GM21447 (cell line): Measurements from ENCODE around the gene SMIM8.
"Not testable (repeated sequence)": the region's sequence is repeated elsewhere in the genome, so short reads cannot be mapped to it uniquely, and the experiment has no call there.

Source experiments
- ATAC-seq: cut with Tn5 transposase; IDR thresholded peaks from one replicate; pipeline ENCODE4 v1.9.1; 2021; ENCODE audit not compliant: unreplicated experiment

The SMIM8 gene

GRCh38 chr6:87322304-87323212, at the start of gene SMIM8:
TSS of gene SMIM8 (plus strand) at chr6:87322588. CDS start at chr6:87337032, 14,444 bp downstream.
- peak; percentile 98 for ATAC-seq

GRCh38 chr6:87274660-87275274, 47.6 kb upstream of the SMIM8 start:
- no peak for ATAC-seq

GRCh38 chr6:87276624-87277023, 45.8 kb upstream of the SMIM8 start:
- ATAC-seq = no peak

GRCh38 chr6:87277123-87277522, 45.3 kb upstream of the SMIM8 start:
- no peak for ATAC-seq

GRCh38 chr6:87279196-87279595, 43.2 kb upstream of the SMIM8 start:
- ATAC-seq = no peak

- ATAC-seq = no peak
These were observed 41.0 kb upstream of the SMIM8 start for GRCh38 chr6:87281426-87281825.

- ATAC-seq = no peak
These were observed 39.6 kb upstream of the SMIM8 start for GRCh38 chr6:87282743-87283142.

GRCh38 chr6:87283461-87283860, 38.9 kb upstream of the SMIM8 start:
- no peak for ATAC-seq

- no peak for ATAC-seq
These were observed 35.1 kb upstream of the SMIM8 start for GRCh38 chr6:87287251-87287650.

GRCh38 chr6:87289571-87289970, 32.8 kb upstream of the SMIM8 start:
- ATAC-seq = no peak

GRCh38 chr6:87291883-87292282, 30.5 kb upstream of the SMIM8 start:
- no peak for ATAC-seq

GRCh38 chr6:87293526-87293925, 28.9 kb upstream of the SMIM8 start:
- no peak for ATAC-seq

- no peak for ATAC-seq
These were observed 25.3 kb upstream of the SMIM8 start for GRCh38 chr6:87297119-87297518.

- not testable (repeated sequence) for ATAC-seq
These were observed 21.1 kb upstream of the SMIM8 start for GRCh38 chr6:87301277-87301676.

GRCh38 chr6:87308970-87309369, 13.4 kb upstream of the SMIM8 start:
- no peak for ATAC-seq

GRCh38 chr6:87312860-87313259, 9.5 kb upstream of the SMIM8 start:
- ATAC-seq = no peak

GRCh38 chr6:87315071-87315470, 7.3 kb upstream of the SMIM8 start:
- no peak for ATAC-seq

- no peak for ATAC-seq
These were observed 3.0 kb upstream of the SMIM8 start for GRCh38 chr6:87319271-87319987.

- ATAC-seq = not testable (repeated sequence)
These were observed 1.5 kb downstream of the SMIM8 start for GRCh38 chr6:87323880-87324279.

GRCh38 chr6:87330961-87331360, 8.6 kb downstream of the SMIM8 start:
- ATAC-seq = no peak

- no peak for ATAC-seq
These were observed 10.6 kb downstream of the SMIM8 start for GRCh38 chr6:87333033-87333432.
